IPS-18a (cell line): ENCODE measurements around the gene DYNLT3.

Source experiments
- H3K27ac ChIP-seq: one replicate; pipeline ENCODE4 v1.5.1; 2013; ENCODE audit warnings: low read length
- H3K27me3 ChIP-seq: one replicate; pipeline ENCODE4 v1.6.1; 2013; ENCODE audit warnings: mild to moderate bottlenecking, low read length; ENCODE audit not compliant: control insufficient read depth, insufficient read depth
- H3K36me3 ChIP-seq: one replicate; pipeline ENCODE4 v1.6.1; 2013; ENCODE audit warnings: low read depth, low read length; ENCODE audit not compliant: control insufficient read depth
- H3K4me1 ChIP-seq: one replicate; pipeline ENCODE4 v1.6.1; 2013; ENCODE audit warnings: low read depth, low read length; ENCODE audit not compliant: control insufficient read depth
- H3K4me3 ChIP-seq: one replicate; pipeline ENCODE4 v1.5.1; 2013; ENCODE audit warnings: low read length
- H3K9ac ChIP-seq: one replicate; pipeline ENCODE4 v1.6.1; 2013; ENCODE audit warnings: mild to moderate bottlenecking, low read length, moderate library complexity
- H3K9me3 ChIP-seq: one replicate; pipeline ENCODE4 v1.6.1; 2013; ENCODE audit warnings: low read depth, low read length; ENCODE audit not compliant: control insufficient read depth

DYNLT3 gene

DNA sequence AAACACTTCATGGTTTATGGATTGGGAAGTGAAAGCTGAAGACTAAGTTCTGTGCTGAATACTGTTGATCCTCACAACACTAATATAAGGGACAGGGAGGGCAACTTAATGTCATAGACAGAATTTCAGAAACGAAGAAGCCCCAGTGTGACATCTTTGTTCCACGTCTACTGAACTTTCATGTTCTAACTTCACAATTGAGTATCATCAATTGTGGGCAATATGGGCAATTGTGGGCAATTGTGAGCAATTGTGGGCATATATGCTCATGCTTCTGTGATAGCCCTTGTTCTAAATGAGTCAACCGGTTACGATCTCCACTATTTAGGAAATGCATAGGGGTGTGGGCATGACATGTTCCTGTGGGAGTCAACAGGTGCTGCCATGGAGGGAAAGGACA, 33.8 kb downstream of the DYNLT3 start:
- H3K9me3 ChIP-seq: peaks cover 11% of the 10 kb centered on the region
- H3K4me3 ChIP-seq: no peak overlapping the region
- no peak overlapping the region for H3K27ac ChIP-seq
- H3K36me3 ChIP-seq: no peaks in the 10 kb centered on the region
- H3K4me1 ChIP-seq: no peaks in the 10 kb centered on the region
- no peaks in the 10 kb centered on the region for H3K27me3 ChIP-seq
- H3K9ac ChIP-seq: no peak overlapping the region

GRCh38 chrX:37812110-37812509, 35.3 kb downstream of the DYNLT3 start:
- no peak overlapping the region for H3K27ac ChIP-seq
- H3K4me3 ChIP-seq: no peak overlapping the region
- H3K27me3 ChIP-seq: no peaks in the 10 kb centered on the region
- no peak overlapping the region for H3K9ac ChIP-seq
- H3K9me3 ChIP-seq: peaks cover 6% of the 10 kb centered on the region
- no peaks in the 10 kb centered on the region for H3K4me1 ChIP-seq
- H3K36me3 ChIP-seq: no peaks in the 10 kb centered on the region

GRCh38 chrX:37809970-37810369, 37.4 kb downstream of the DYNLT3 start:
- Histone ChIP-seq H3K27me3 (no peaks in the 10 kb centered on the region), H3K4me1 (no peaks in the 10 kb centered on the region), H3K27ac (no peak overlapping the region), H3K36me3 (no peaks in the 10 kb centered on the region), H3K9ac (no peak overlapping the region), H3K9me3 (peaks cover 8% of the 10 kb centered on the region), H3K4me3 (no peak overlapping the region)

DNA sequence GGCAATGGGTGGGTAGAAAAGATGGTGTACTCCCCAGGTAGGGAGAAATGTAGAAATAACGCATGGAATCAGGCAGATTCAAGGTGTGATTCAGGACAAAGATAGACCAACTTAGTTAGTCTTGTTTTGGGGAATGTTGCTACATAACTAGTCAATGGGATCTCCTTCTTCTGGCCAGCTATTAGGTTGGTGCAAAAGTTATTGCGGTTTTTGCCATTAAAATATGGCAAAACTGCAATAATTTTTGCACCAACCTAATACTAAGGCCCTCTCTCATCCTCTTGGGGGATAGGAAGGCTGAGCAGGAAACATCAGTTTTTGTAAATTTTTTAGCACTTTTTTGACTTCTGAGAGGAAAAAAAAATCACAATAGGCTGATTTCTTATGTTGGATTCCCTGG, 44.3 kb downstream of the DYNLT3 start:
- no peak overlapping the region for H3K27ac ChIP-seq
- no peak overlapping the region for H3K4me3 ChIP-seq
- H3K27me3 ChIP-seq: no peaks in the 10 kb centered on the region
- no peaks in the 10 kb centered on the region for H3K4me1 ChIP-seq
- peaks cover 29% of the 10 kb centered on the region for H3K9me3 ChIP-seq
- H3K9ac ChIP-seq: no peak overlapping the region
- no peaks in the 10 kb centered on the region for H3K36me3 ChIP-seq

DNA sequence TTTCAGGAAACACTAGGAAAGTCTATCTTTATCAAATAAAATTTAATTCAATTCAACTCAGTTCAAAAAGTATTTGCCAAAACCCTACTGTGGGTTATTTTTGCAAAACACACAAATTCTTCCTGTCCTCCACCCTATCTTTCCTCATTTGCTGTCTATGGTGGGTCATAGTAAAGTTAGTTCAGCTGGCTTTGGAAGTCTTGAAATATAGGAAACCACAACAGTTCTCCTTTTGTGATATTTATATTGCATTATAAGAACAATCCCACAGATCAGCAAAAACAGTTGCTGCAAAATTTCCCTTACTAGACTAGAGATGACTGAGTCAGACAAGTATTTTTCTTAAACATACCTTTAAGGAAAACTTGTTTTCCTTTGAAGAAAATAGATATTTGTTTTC, 45.3 kb downstream of the DYNLT3 start:
- Histone ChIP-seq H3K36me3 (no peaks in the 10 kb centered on the region), H3K4me1 (no peaks in the 10 kb centered on the region), H3K9ac (no peak overlapping the region), H3K27ac (no peak overlapping the region), H3K27me3 (no peaks in the 10 kb centered on the region), H3K9me3 (peaks cover 29% of the 10 kb centered on the region), H3K4me3 (no peak overlapping the region)

DNA sequence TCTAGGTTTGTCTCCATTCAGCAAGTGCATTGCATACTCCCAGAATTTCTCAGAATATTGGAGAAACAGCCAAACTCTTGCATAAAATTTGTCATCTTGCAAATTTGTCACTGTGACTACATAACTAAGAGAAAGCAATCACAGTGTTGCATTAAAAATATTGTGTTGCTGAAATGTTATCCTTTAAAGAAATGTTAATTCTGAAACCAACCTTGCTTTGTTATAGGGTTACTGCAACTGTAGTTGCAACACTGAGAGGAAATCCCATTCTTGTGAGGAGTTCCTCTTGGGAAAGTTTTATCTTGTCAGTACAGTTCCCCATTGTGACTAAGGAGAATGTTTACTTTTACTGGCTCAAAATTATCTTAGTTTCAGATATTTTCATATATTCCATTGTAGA, 46.7 kb downstream of the DYNLT3 start:
- Histone ChIP-seq H3K27me3 (no peaks in the 10 kb centered on the region), H3K4me1 (no peaks in the 10 kb centered on the region)

GRCh38 chrX:37799936-37800335, 47.4 kb downstream of the DYNLT3 start:
- Histone ChIP-seq H3K4me1 (no peaks in the 10 kb centered on the region), H3K4me3 (no peak overlapping the region), H3K27me3 (no peaks in the 10 kb centered on the region), H3K9me3 (peaks cover 32% of the 10 kb centered on the region), H3K9ac (no peak overlapping the region), H3K27ac (no peak overlapping the region), H3K36me3 (no peaks in the 10 kb centered on the region)

More for the DNA sequence above, 46.7 kb downstream of the DYNLT3 start:
- Histone ChIP-seq H3K9me3 (peaks cover 25% of the 10 kb centered on the region), H3K36me3 (no peaks in the 10 kb centered on the region), H3K9ac (no peak overlapping the region), H3K27ac (no peak overlapping the region), H3K4me3 (no peak overlapping the region)

DNA sequence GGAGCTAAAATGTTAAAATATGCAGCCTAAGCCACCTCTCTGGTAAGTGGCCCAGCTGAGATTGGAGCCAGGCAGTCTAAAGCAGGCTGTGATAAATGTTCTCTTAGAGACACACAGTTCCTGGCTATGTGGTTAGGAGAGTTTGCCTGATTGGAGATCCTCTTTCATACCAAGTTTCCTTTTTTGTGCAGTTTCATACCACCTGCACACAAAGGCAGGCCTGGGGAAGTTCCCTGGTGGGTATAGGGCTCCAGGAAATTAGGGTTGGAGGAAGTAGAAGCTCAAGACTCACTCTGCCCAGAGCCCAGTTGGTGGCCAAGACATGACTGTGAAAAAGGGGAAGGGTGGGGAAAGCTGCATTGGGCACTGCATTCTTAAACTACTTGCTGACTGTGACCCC, 50.6 kb downstream of the DYNLT3 start:
- Histone ChIP-seq H3K9me3 (peaks cover 46% of the 10 kb centered on the region), H3K4me1 (no peaks in the 10 kb centered on the region), H3K36me3 (no peaks in the 10 kb centered on the region), H3K27ac (no peak overlapping the region), H3K4me3 (no peak overlapping the region), H3K27me3 (no peaks in the 10 kb centered on the region), H3K9ac (no peak overlapping the region)

GRCh38 chrX:37796310-37796709, 51.1 kb downstream of the DYNLT3 start:
- Histone ChIP-seq H3K4me1 (no peaks in the 10 kb centered on the region), H3K36me3 (no peaks in the 10 kb centered on the region), H3K27ac (no peak overlapping the region), H3K9ac (no peak overlapping the region), H3K27me3 (no peaks in the 10 kb centered on the region), H3K9me3 (peaks cover 48% of the 10 kb centered on the region), H3K4me3 (no peak overlapping the region)
